ENCODE measurements around the gene ACVRL1. TPM values are rescaled to one million over a fixed set of nuclear protein-coding genes. Genes with fewer than 3 reads are reported as not detected.

ACVRL1 gene
- total RNA-seq (2021) (0.64 to 1.5 TPM (median 0.98 TPM) in 3 replicates), Bru-seq, nascent RNA (percentile 10 among the genes with signal in this experiment)
- long read RNA-seq, experiment 1, partial matches to known transcripts, result 0 of 1 reads
- long read RNA-seq, experiment 1, other reads (novel, unspliced or antisense), result 1 of 1 reads
- long read RNA-seq, experiment 2, result 0 reads
- long read RNA-seq, experiment 3, result 0 reads

GRCh38 chr12:51907083-51907855, at the start of gene ACVRL1:
Gene ACVRL1 (plus strand): TSS chr12:51907504. CDS start chr12:51912475, 4,971 bp downstream.
- ChIA-PET POLR2A (interaction anchor here (1.0 kb wide), 1 partner anchor 14 kb away, joined by 3 read pairs; no protein-coding TSS in a partner anchor), CTCF (interaction anchor here (0.6 to 3.9 kb wide), 15 partner anchors 13 to 305 kb away, joined by 3 to 38 read pairs (median 4); no protein-coding TSS in a partner anchor)
- Mint-ChIP-seq H3K4me3 (peak within 1 kb of the TSS; percentile 66), H3K4me1 (peaks cover 16% of the 10 kb centered on the region), H3K9me3 (no peaks in the 10 kb centered on the region), H3K27me3 (ENCODE audit: low read depth) (peaks cover 54% of the 10 kb centered on the region), H3K36me3 (no peaks in the 10 kb centered on the region), H3K27ac (no peak within 1 kb of the TSS)
- DNase-seq (ENCODE audit: low spot score), result no peak
- ATAC-seq, result peak; percentile 18
- no peak for TF ChIP-seq ZNF532 (CRISPR knock-in tag; IDR thresholded peaks at IDR 0.05; ENCODE audit: borderline replicate concordance)
- TF ChIP-seq TP53 (CRISPR knock-in tag; IDR thresholded peaks at IDR 0.05), result 0 out of 2 replicates have a peak, but pooled peaks have one; percentile 25
- TF ChIP-seq MLX (CRISPR knock-in tag; IDR thresholded peaks at IDR 0.05), result no peak
- no peak for TF ChIP-seq ZNF416 (CRISPR knock-in tag; IDR thresholded peaks at IDR 0.05)

- DNase-seq (ENCODE audit: low spot score), result no peak
- no peak overlapping the region for H3K4me3 Mint-ChIP-seq
- peaks cover 44% of the 10 kb centered on the region for H3K4me1 Mint-ChIP-seq
- POLR2A ChIA-PET, result no interaction called here
- CTCF ChIA-PET, result interaction anchor here (1.2 to 6.4 kb wide), 3 partner anchors 9 to 14 kb away, joined by 3 to 126 read pairs (median 6); no protein-coding TSS in a partner anchor
- peaks cover 46% of the 10 kb centered on the region for H3K27me3 Mint-ChIP-seq (ENCODE audit: low read depth)
- no peak overlapping the region for H3K27ac Mint-ChIP-seq
- ATAC-seq, result no peak
- no peaks in the 10 kb centered on the region for H3K36me3 Mint-ChIP-seq
- no peaks in the 10 kb centered on the region for H3K9me3 Mint-ChIP-seq
- TF ChIP-seq ZNF416 (CRISPR knock-in tag; IDR thresholded peaks at IDR 0.05) (no peak), SOX15 (CRISPR knock-in tag; IDR thresholded peaks at IDR 0.05) (no peak), ZNF425 (CRISPR knock-in tag; conservative IDR thresholded peaks at IDR 0.05) (no peak), USF2 (CRISPR knock-in tag; IDR thresholded peaks at IDR 0.05) (no peak), ERG (CRISPR knock-in tag; IDR thresholded peaks at IDR 0.05) (no peak), NR2C2 (CRISPR knock-in tag; IDR thresholded peaks at IDR 0.05) (no peak), NR1H2 (CRISPR knock-in tag; IDR thresholded peaks at IDR 0.05) (no peak), ZNF138 (CRISPR knock-in tag; conservative IDR thresholded peaks at IDR 0.05) (no peak), MLX (CRISPR knock-in tag; IDR thresholded peaks at IDR 0.05) (no peak), HMGXB4 (CRISPR knock-in tag; IDR thresholded peaks at IDR 0.05) (no peak), ZNF263 (CRISPR knock-in tag; IDR thresholded peaks at IDR 0.05; ENCODE audit: low read depth) (no peak), ATF6 (CRISPR knock-in tag; IDR thresholded peaks at IDR 0.05) (no peak)
Observed at GRCh38 chr12:51860986-51861385, 46.3 kb upstream of the ACVRL1 start.

All from WTC11 (cell line).